Keratinocyte (primary cell): ENCODE results near the gene IL21R. TPM values are rescaled to one million over a fixed set of nuclear protein-coding genes. Genes with fewer than 3 reads are reported as not detected.

ENCODE experiments used
- DNase-seq: peaks from one replicate; pipeline ENCODE4 v3.0.0-alpha.2; 2011; ENCODE audit warnings: low read depth, missing footprints, low spot score
- FAIRE-seq: peaks from 2 replicates; lab custom pipeline; 2011; peaks lifted over from hg19 to GRCh38; lab: Jason Lieb, UNC
- H2AFZ ChIP-seq: 2 replicates; pipeline ENCODE4 v1.6.0; 2012; ENCODE audit warnings: low read length, control low read depth, inconsistent platforms; ENCODE audit not compliant: control insufficient read depth
- H3K27ac ChIP-seq: 2 replicates; pipeline ENCODE4 v1.5.1; 2011; ENCODE audit warnings: low read length; ENCODE audit not compliant: control insufficient read depth, insufficient read depth
- H3K27me3 ChIP-seq: 3 replicates; pipeline ENCODE4 v1.6.0; 2011; ENCODE audit warnings: low read length; ENCODE audit not compliant: control insufficient read depth, insufficient read depth; ENCODE audit errors: extremely low read depth
- H3K36me3 ChIP-seq, 2 experiments: 2 replicates in 1 of 2; 3 replicates in 1 of 2; pipeline ENCODE4 v1.5.1; 2011; ENCODE audit warnings: low read length in 2 of 2, mild to moderate bottlenecking in 1 of 2; ENCODE audit not compliant: control insufficient read depth in 2 of 2, insufficient read depth in 2 of 2; ENCODE audit errors: extremely low read depth in 1 of 2
- H3K4me1 ChIP-seq: 3 replicates; pipeline ENCODE4 v1.5.1; 2011; ENCODE audit warnings: low read length; ENCODE audit not compliant: control insufficient read depth, insufficient read depth; ENCODE audit errors: extremely low read depth
- H3K4me2 ChIP-seq: 3 replicates; pipeline ENCODE4 v1.6.0; 2011; ENCODE audit warnings: low read depth, low read length; ENCODE audit not compliant: control insufficient read depth, insufficient read depth; ENCODE audit errors: extremely low read depth
- H3K4me3 ChIP-seq, 3 experiments: fragments of 200-600 bp in 1 of 3; sonication (generic) in 1 of 3; 2 replicates in 2 of 3; 3 replicates in 1 of 3; pipeline ENCODE4 v1.5.1; 2011 to 2016; ENCODE audit warnings: low read length in 3 of 3, mild to moderate bottlenecking in 3 of 3, control low read depth in 2 of 3, inconsistent platforms in 1 of 3, low read depth in 1 of 3, mixed read lengths in 1 of 3, mixed run types in 1 of 3, moderate library complexity in 1 of 3; ENCODE audit not compliant: control insufficient read depth in 2 of 3, insufficient read depth in 2 of 3; ENCODE audit errors: extremely low read depth in 1 of 3
- H3K79me2 ChIP-seq: 2 replicates; pipeline ENCODE4 v1.6.0; 2012; ENCODE audit warnings: low read length; ENCODE audit not compliant: control insufficient read depth, insufficient read depth
- H3K9ac ChIP-seq: 3 replicates; pipeline ENCODE4 v1.6.0; 2011; ENCODE audit warnings: low read length; ENCODE audit not compliant: control insufficient read depth, insufficient read depth; ENCODE audit errors: extremely low read depth
- H3K9me1 ChIP-seq: 3 replicates; pipeline ENCODE4 v1.6.0; 2011; ENCODE audit warnings: low read length; ENCODE audit not compliant: control insufficient read depth, insufficient read depth; ENCODE audit errors: extremely low read depth
- H3K9me3 ChIP-seq: 2 replicates; pipeline ENCODE4 v1.5.1; 2012; ENCODE audit warnings: low read depth, low read length; ENCODE audit not compliant: control insufficient read depth
- H4K20me1 ChIP-seq: 3 replicates; pipeline ENCODE4 v1.6.0; 2011; ENCODE audit warnings: low read length; ENCODE audit not compliant: control insufficient read depth, insufficient read depth; ENCODE audit errors: extremely low read depth
- EZH2 ChIP-seq: IDR thresholded peaks from one replicate; pipeline ENCODE4 v1.6.1; 2012; ENCODE audit warnings: inconsistent platforms, mild to moderate bottlenecking, low read length, moderate library complexity
- dilution Hi-C: fragments of 300-500 bp; cut with MboI; formaldehyde crosslinking; loops from one replicate; pipeline ENCODE4 v1.7.0; 2020; ENCODE audit warnings: low sequenced_read_pairs; ENCODE audit not compliant: extremely low pct_ligation_motif_present
- polyA plus RNA-seq, 5 experiments: library from polyadenylated mRNA; depleted of rRNA in 3 of 5; stranded (reverse) in 3 of 5; stranded (forward) in 1 of 5; unstranded in 1 of 5; fragments of >200 nt; gene quantifications; 1 replicate in 1 of 5; 2 replicates in 3 of 5; 3 replicates in 1 of 5; pipeline versions ENCODE4 v1.2.1 to v1.2.3, GENCODE V29; 2011 to 2012; ENCODE audit warnings: missing spikeins in 2 of 5, low read depth in 1 of 5, low replicate concordance in 1 of 5
- TF ChIP-seq, protein P1 (sequence below), 3 experiments: IDR thresholded peaks in 1 of 3; conservative IDR thresholded peaks in 1 of 3; optimal IDR thresholded peaks in 1 of 3; 2 replicates in 2 of 3; 3 replicates in 1 of 3; pipeline versions ENCODE3 to v1.5.1; 2011; ENCODE audit warnings: low read length in 3 of 3, mild to moderate bottlenecking in 3 of 3, moderate library complexity in 2 of 3, control low read depth in 1 of 3, inconsistent platforms in 1 of 3; ENCODE audit not compliant: insufficient read depth in 2 of 3; ENCODE audit errors: extremely low read depth in 1 of 3

Gene IL21R
- polyA plus RNA-seq, 1 donor (not counting 4 experiments of a cell fraction or from before 2014, with no cell fraction given) = 0.12 TPM

DNA sequence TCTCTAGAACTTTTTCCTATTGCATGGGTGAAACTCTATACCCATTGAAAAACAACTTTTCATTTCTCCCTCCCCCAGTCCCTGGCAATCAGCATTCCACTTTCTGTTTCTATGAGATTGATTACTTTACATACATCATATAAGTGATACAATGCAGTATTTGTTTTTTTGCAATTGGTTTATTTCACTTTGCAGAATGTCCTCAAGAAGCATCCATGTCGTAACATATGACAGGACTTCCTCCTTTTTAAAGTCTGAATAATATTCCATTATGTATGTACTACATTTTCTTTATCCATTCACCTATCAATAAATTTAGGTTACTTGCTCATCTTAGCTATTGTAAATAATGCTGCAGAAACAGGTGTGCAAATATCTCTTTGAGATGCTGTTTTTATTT lies 8.8 kb downstream of the IL21R start:
- no peaks in the 10 kb centered on the region for H3K79me2 ChIP-seq
- no peak overlapping the region for H3K9ac ChIP-seq
- FAIRE-seq = no peak
- TF ChIP-seq, protein P1, sequence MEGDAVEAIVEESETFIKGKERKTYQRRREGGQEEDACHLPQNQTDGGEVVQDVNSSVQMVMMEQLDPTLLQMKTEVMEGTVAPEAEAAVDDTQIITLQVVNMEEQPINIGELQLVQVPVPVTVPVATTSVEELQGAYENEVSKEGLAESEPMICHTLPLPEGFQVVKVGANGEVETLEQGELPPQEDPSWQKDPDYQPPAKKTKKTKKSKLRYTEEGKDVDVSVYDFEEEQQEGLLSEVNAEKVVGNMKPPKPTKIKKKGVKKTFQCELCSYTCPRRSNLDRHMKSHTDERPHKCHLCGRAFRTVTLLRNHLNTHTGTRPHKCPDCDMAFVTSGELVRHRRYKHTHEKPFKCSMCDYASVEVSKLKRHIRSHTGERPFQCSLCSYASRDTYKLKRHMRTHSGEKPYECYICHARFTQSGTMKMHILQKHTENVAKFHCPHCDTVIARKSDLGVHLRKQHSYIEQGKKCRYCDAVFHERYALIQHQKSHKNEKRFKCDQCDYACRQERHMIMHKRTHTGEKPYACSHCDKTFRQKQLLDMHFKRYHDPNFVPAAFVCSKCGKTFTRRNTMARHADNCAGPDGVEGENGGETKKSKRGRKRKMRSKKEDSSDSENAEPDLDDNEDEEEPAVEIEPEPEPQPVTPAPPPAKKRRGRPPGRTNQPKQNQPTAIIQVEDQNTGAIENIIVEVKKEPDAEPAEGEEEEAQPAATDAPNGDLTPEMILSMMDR (optimal IDR thresholded peaks at IDR 0.05 in 1 of 3, IDR thresholded peaks at IDR 0.05 in 1 of 3, conservative IDR thresholded peaks at IDR 0.05 in 1 of 3; ENCODE audit: extremely low read depth in 1 of 3, insufficient read depth in 2 of 3, low read length in 3 of 3) = no peak
- H3K27ac ChIP-seq = no peak overlapping the region
- no peak for DNase-seq
- H3K27me3 ChIP-seq = no peaks in the 10 kb centered on the region
- no peaks in the 10 kb centered on the region for H3K9me1 ChIP-seq
- no peak overlapping the region for H2AFZ ChIP-seq
- H3K4me2 ChIP-seq = no peak overlapping the region
- H3K4me1 ChIP-seq = peaks cover 9% of the 10 kb centered on the region
- dilution Hi-C loops = no loop called here
- H3K9me3 ChIP-seq = no peaks in the 10 kb centered on the region
- no peaks in the 10 kb centered on the region for H4K20me1 ChIP-seq
- H3K36me3 ChIP-seq = no peaks in the 10 kb centered on the region
- no peak overlapping the region for H3K4me3 ChIP-seq

DNA sequence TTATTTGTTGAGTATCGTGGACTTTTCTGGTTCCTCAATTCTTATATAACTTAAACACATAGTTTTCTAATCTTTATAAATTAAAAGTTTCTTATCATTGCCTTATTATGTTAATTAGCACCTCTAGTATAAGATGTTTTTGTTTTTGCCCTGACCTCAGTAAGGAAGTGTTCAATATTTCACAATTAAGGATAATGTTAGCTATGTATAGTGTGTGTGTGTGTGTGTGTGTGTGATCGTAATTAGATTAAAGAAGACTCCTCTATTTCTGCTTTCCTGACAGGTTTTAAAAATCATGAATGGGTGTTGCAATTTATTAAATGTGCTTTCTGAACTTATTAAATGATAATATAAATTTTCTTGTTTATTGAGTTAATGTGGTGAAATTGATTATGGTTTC lies 12.0 kb downstream of the IL21R start:
- no peak overlapping the region for H3K27ac ChIP-seq
- dilution Hi-C loops = no loop called here
- H4K20me1 ChIP-seq = no peaks in the 10 kb centered on the region
- no peak overlapping the region for H3K4me3 ChIP-seq
- no peak for TF ChIP-seq EZH2
- TF ChIP-seq, protein P1 (optimal IDR thresholded peaks at IDR 0.05 in 1 of 3, IDR thresholded peaks at IDR 0.05 in 1 of 3, conservative IDR thresholded peaks at IDR 0.05 in 1 of 3; ENCODE audit: extremely low read depth in 1 of 3, insufficient read depth in 2 of 3, low read length in 3 of 3) = no peak
- no peak for FAIRE-seq
- H2AFZ ChIP-seq = no peak overlapping the region
- H3K4me2 ChIP-seq = no peak overlapping the region
- DNase-seq = no peak
- H3K9ac ChIP-seq = no peak overlapping the region
- H3K79me2 ChIP-seq = no peaks in the 10 kb centered on the region
- no peaks in the 10 kb centered on the region for H3K9me3 ChIP-seq
- no peaks in the 10 kb centered on the region for H3K9me1 ChIP-seq
- H3K4me1 ChIP-seq = no peaks in the 10 kb centered on the region
- no peaks in the 10 kb centered on the region for H3K36me3 ChIP-seq
- H3K27me3 ChIP-seq = no peaks in the 10 kb centered on the region
